Esophagus squamous epithelium (tissue), 5 donors: ENCODE measurements around the gene AHDC1. TPM values are rescaled to one million over a fixed set of nuclear protein-coding genes. Genes with fewer than 3 reads are reported as not detected.

ENCODE experiments used
- DNase-seq: peaks from one replicate; lab custom pipeline; 2025; lab: John Stamatoyannopoulos, UW
- H3K27ac ChIP-seq, 4 donors: fragments of 200-600 bp; sonication (generic); one replicate each; pipeline ENCODE4 v1.5.1; 2016 to 2019; ENCODE audit warnings: mild to moderate bottlenecking in 1 of 4
- H3K27me3 ChIP-seq, 4 donors: fragments of 200-600 bp; sonication (generic); 1 replicate in 3 of 4; 2 replicates in 1 of 4; pipeline versions ENCODE4 v1.5.1 to v1.6.0; 2017 to 2021; ENCODE audit warnings: antibody characterized with exemption in 1 of 4
- H3K36me3 ChIP-seq, 3 donors: fragments of 200-600 bp; sonication (generic); one replicate each; pipeline ENCODE4 v1.5.1; 2016 to 2019
- H3K4me1 ChIP-seq, 3 donors: fragments of 200-600 bp; sonication (generic); one replicate each; pipeline ENCODE4 v1.5.1; 2017 to 2019
- H3K4me3 ChIP-seq, 4 donors: fragments of 200-600 bp; sonication (generic); 1 replicate in 3 of 4; 2 replicates in 1 of 4; pipeline ENCODE4 v1.5.1; 2016 to 2019; ENCODE audit warnings: mild to moderate bottlenecking in 2 of 4, moderate library complexity in 1 of 4
- H3K9me3 ChIP-seq, 3 donors: fragments of 200-600 bp; sonication (generic); one replicate each; pipeline ENCODE4 v1.5.1; 2016 to 2019
- POLR2A ChIP-seq, 4 donors: fragments of 450-650 bp; IDR thresholded peaks; one replicate each; pipeline ENCODE4 v1.6.1; 2017; ENCODE audit warnings: antibody characterized with exemption in 4 of 4, mild to moderate bottlenecking in 4 of 4, moderate library complexity in 3 of 4
- WGBS, 2 donors: methylation state at CpG; one replicate each; pipeline ENCODE4 v1.1.5; 2018; 5-methylcytosine and 5-hydroxymethylcytosine counted together
- intact Hi-C: fragments of 100-400 bp; cut with DNase I; formaldehyde crosslinking; loops from one replicate; pipeline ENCODE4 v1.15.0; 2022
- total RNA-seq, 4 donors: library from RNA; depleted of rRNA; stranded (reverse); fragments of >200 nt; gene quantifications; one replicate each; pipeline ENCODE4 v1.1.0, GENCODE V29; 2016
- TF ChIP-seq, protein P1 (sequence below), 6 experiments: fragments of 450-650 bp in 4 of 6; fragments of 200-600 bp in 2 of 6; sonication (generic) in 2 of 6; IDR thresholded peaks; one replicate each; pipeline ENCODE4 v1.5.1; 2016 to 2019; ENCODE audit warnings: antibody characterized with exemption in 6 of 6, mild to moderate bottlenecking in 4 of 6, moderate library complexity in 4 of 6
- donor health status: DM: yes; HTN: yes; CAD: no.

The AHDC1 gene
- total RNA-seq, 4 donors from 2014 or later: 22.2 to 112 (median 30.6) TPM

DNA sequence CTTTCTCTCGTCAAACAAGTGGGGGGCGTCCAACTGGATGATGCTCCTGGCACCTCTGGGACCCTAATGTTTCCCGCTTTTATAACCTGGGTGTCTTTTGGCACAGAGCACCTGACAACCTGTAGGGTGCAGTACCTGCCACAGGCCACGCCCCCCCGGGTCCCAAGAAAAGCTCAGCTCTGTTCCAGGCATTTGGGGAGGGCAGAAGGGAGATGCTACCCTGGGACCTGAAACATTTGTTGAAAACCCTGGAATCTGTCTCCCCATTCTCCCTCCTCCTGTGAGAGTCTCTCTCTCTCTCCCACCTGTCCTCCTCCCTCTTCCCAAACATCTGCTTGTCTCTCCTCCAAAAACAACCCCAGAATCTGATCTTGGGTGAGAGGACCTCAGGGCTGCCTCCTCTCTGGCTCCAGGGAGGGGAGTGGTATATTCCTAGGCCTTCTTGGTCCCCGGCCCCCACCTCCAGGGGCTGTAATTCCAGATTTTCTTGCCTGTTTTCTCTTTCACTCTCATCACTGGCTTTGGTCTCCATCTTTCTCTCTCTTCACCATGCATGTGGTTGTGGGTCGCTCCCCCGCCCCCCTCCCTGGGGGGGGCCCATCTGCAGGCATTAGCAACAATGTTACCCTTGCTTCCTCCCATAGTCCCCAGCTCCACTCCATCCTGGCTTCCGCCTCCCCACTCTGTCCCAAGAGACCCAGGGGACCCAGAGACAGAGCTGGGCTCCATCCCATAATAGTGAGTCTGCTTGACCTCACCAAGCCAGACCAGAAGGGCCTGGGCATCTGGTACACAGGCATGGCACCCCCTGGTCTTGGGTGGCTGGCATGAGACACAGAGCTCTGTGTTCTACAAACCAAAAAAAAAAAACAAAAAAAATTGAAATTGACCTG is 4.1 kb downstream of the AHDC1 start:
- 28 to 37% methylated on average over 5 to 6 of the region's 9 CpGs for WGBS, 2 donors
- Histone ChIP-seq H3K27ac (peak overlapping the region; percentile 7 to 99 (median 88)), H3K4me3 (peak overlapping the region in 3 of 4 donors; percentile 17 to 98 (median 44)), H3K36me3 (peaks cover 0 to 22% (median 0%) of the 10 kb centered on the region in 3 donors), H3K27me3 (no peaks in the 10 kb centered on the region), H3K9me3 (no peaks in the 10 kb centered on the region), H3K4me1 (peaks cover 61 to 86% (median 77%) of the 10 kb centered on the region in 3 donors)
- TF ChIP-seq POLR2A (IDR thresholded peaks at IDR 0.05): no peak
- TF ChIP-seq, protein P1, sequence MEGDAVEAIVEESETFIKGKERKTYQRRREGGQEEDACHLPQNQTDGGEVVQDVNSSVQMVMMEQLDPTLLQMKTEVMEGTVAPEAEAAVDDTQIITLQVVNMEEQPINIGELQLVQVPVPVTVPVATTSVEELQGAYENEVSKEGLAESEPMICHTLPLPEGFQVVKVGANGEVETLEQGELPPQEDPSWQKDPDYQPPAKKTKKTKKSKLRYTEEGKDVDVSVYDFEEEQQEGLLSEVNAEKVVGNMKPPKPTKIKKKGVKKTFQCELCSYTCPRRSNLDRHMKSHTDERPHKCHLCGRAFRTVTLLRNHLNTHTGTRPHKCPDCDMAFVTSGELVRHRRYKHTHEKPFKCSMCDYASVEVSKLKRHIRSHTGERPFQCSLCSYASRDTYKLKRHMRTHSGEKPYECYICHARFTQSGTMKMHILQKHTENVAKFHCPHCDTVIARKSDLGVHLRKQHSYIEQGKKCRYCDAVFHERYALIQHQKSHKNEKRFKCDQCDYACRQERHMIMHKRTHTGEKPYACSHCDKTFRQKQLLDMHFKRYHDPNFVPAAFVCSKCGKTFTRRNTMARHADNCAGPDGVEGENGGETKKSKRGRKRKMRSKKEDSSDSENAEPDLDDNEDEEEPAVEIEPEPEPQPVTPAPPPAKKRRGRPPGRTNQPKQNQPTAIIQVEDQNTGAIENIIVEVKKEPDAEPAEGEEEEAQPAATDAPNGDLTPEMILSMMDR (IDR thresholded peaks at IDR 0.05): peak in 2 of 6 experiments; percentile 3 to 13
- DNase-seq: no peak
- intact Hi-C loops: loop anchor here (5.0 to 10.0 kb wide), 3 partner anchors 43 to 195 kb away; no protein-coding TSS in a partner anchor

DNA sequence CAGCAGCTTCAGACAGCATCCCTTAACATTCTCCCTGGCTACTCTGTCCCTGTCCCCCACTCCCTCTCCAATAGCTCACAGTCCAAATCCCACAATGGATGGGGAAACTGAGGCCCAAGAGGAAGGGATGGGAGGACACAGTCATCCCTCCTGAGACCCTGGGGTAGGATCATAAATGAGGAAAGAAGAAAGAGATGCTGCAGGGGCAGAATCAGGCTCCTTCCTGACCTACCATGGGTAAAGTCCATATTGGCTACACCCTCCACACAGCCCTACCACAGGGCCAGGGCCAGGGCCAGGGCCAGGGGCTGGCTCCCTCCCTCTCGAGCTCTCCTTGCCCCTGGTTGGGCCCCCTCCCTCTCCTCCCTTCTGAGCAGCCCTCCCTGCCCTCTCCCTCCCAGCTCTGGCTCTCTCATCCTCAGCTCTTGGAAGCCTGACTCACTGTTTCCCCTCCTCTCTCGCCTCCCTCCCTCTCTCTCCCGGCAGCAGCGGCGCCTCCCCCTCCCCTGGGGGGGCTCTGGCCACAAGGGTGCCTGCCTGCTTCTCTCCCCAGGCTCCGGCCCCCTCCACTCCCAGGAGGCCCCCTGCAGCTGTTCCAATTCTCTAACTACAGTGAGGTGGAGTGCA is 4.9 kb downstream of the AHDC1 start:
- intact Hi-C loops: no loop called here
- DNase-seq: no peak
- TF ChIP-seq, protein P1 (IDR thresholded peaks at IDR 0.05): no peak
- no peak for TF ChIP-seq POLR2A (IDR thresholded peaks at IDR 0.05)
- peaks cover 0 to 30% (median 0%) of the 10 kb centered on the region in 3 donors for H3K36me3 ChIP-seq
- 0 to 4% methylated on average over 3 to 6 of the region's 6 CpGs for WGBS, 2 donors
- peaks cover 67 to 87% (median 80%) of the 10 kb centered on the region in 3 donors for H3K4me1 ChIP-seq
- H3K27me3 ChIP-seq: no peaks in the 10 kb centered on the region
- peak overlapping the region in 3 of 4 donors; percentile 17 to 98 (median 44) for H3K4me3 ChIP-seq
- H3K9me3 ChIP-seq: no peaks in the 10 kb centered on the region
- H3K27ac ChIP-seq: peak overlapping the region; percentile 7 to 99 (median 88)

DNA sequence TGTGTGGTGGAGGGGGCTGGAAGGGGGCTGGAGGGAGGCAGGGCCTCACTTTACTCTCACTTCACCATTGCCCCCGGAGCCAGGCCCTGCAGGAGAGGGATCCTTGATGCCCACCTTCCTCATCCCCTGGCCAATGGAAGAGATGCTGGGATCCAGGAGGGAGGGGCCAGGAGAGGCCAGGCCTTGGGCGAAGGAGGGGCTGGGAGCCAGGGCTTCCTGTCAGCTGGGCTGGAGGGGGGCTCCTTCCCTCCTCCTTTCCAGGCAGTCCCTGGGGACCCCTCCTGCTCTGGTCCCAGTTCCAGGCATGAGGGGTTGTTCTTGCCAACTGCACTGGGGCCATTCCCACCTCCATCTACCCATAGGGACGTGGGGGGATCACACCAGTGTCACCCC is 5.7 kb downstream of the AHDC1 start:
- Histone ChIP-seq H3K4me3 (no peak overlapping the region), H3K9me3 (no peaks in the 10 kb centered on the region), H3K27me3 (no peaks in the 10 kb centered on the region), H3K27ac (peak overlapping the region; percentile 7 to 99 (median 88)), H3K4me1 (peaks cover 74 to 94% (median 85%) of the 10 kb centered on the region in 3 donors), H3K36me3 (peaks cover 0 to 37% (median 0%) of the 10 kb centered on the region in 3 donors)
- 20 to 52% methylated on average over 1 to 3 of the region's 3 CpGs for WGBS, 2 donors
- intact Hi-C loops: no loop called here
- DNase-seq: no peak
- TF ChIP-seq, protein P1 (IDR thresholded peaks at IDR 0.05): no peak
- TF ChIP-seq POLR2A (IDR thresholded peaks at IDR 0.05): no peak

DNA sequence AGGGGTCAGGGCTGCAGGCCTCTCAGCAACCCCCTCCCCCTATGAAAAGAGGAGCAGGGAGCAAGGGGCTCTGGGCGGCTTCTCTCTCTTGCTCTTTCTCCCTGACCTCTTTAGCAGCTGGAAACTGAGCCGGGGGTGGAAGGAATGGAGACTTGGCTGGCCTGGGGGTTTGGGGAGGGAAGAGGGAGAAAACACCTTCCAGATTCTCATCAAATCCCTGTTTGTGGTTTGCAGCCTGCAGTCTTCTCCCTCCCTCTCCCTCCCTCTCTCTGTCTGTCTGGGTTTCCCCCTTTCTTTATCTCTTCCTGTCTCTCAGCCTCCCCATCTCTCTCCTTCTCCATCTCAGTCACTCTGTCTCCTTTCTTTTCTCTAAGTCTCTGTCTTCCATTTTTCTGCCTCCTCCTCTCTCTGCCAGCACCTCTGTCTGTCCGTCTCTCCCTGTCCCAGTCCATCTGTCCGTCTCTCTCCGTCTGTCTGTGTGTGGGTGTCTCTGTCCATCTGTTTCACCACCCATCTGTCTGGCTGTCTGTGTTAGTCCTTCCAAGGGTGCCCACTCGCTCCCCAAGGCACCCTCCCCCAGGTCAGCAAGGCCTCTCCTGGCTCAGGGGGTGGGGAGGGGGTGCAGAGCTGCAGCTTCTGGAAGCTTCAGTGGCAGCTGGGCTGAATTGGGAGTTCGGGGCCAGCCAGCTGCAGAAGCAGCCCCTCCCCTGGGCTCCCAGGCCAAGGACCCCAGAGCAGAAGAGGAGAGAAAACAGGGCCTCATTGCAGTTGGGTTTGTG is 6.2 kb downstream of the AHDC1 start:
- 52 to 56% methylated on average over 5 to 6 of the region's 7 CpGs for WGBS, 2 donors
- Histone ChIP-seq H3K9me3 (no peaks in the 10 kb centered on the region), H3K36me3 (peaks cover 0 to 43% (median 0%) of the 10 kb centered on the region in 3 donors), H3K4me3 (no peak overlapping the region), H3K27me3 (no peaks in the 10 kb centered on the region), H3K4me1 (peaks cover 74 to 100% (median 91%) of the 10 kb centered on the region in 3 donors), H3K27ac (peak overlapping the region; percentile 7 to 99 (median 88))
- intact Hi-C loops: no loop called here
- no peak for DNase-seq
- TF ChIP-seq, protein P1 (IDR thresholded peaks at IDR 0.05): no peak
- TF ChIP-seq POLR2A (IDR thresholded peaks at IDR 0.05): no peak
